GM19240 (cell line): ENCODE measurements around the gene OR51V1.
A peak's percentile ranks its signal among the peaks of the same experiment; 100 is the strongest.
"Not testable (repeated sequence)": the region's sequence is repeated elsewhere in the genome, so short reads cannot be mapped to it uniquely, and the experiment has no call there.

ENCODE experiments used
- DNase-seq: peaks from one replicate; pipeline ENCODE4 v3.0.0; 2011; ENCODE audit warnings: low spot score; ENCODE audit not compliant: insufficient read length

Gene OR51V1, protein sequence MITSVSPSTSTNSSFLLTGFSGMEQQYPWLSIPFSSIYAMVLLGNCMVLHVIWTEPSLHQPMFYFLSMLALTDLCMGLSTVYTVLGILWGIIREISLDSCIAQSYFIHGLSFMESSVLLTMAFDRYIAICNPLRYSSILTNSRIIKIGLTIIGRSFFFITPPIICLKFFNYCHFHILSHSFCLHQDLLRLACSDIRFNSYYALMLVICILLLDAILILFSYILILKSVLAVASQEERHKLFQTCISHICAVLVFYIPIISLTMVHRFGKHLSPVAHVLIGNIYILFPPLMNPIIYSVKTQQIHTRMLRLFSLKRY

DNA sequence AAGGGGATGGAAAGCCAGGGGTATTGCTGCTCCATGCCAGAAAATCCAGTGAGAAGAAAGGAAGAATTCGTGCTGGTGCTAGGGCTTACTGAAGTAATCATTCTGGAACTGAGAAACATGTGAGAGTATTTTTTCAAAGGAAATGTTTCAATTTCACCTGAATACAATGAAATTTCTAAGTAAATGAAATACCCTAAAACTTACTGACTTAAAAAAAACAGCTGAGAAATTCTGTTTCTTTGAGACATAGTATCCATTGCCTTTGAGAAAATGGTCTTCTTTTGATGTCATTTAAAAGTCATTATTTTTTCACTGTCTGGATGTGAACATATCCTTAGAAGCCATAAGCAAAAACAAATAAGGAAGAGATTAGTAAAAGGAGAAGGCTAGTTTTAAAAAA, at the start of gene OR51V1:
TSS of gene OR51V1 (minus strand) at position 101 of the 400 bp plus-strand sequence. CDS start at position 101, 0 bp downstream.
- no peak for DNase-seq

- DNase-seq = not testable (repeated sequence)
Observed at GRCh38 chr11:5249807-5250396, 49.4 kb upstream of the OR51V1 start, which contains the start of gene HBG1. Gene HBG1, minus strand, starts transcription at chr11:5249857. Its CDS starts 53 bp downstream, at chr11:5249804.

GRCh38 chr11:5248498-5248897, 48.0 kb upstream of the OR51V1 start:
- DNase-seq = not testable (repeated sequence)

- DNase-seq = no peak
Observed at GRCh38 chr11:5247472-5248192, 47.1 kb upstream of the OR51V1 start.

DNA sequence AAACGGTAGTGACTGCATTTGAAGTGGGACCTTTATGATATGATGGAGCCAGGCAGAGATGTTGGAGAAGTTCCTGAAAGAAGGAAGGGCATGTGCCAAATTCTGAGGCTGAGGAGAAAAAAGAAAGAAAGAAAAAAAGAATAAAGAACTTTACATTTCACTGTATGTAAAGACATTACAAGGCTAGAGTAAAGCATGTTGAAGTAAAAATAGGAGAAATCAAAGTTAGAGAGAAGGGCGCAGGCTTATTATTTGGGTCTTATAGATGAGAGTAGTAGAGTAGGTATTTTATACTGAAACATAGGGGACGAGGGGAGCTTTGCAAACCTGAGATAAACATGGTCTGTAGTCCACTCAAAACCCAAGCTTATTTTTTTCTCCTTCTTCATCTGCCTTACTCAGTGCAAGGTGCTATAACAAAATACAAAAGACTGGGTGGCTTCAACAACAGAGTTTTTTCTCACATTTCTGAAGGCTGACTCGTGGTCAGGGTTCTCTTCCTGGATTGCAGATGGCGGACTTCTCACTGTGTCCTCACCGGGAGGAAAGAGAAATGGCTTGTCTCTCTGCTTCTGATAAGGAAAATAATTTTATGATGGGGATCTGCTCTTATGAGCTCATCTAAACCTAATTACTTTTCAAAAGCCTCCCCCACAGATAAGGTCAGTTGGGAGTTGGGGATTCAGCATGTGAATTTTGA, 46.4 kb upstream of the OR51V1 start:
- no peak for DNase-seq

- DNase-seq = no peak
Observed at GRCh38 chr11:5245155-5245554, 44.7 kb upstream of the OR51V1 start.

- no peak for DNase-seq
Observed at GRCh38 chr11:5243816-5244180, 43.3 kb upstream of the OR51V1 start.

GRCh38 chr11:5242933-5243815, 42.7 kb upstream of the OR51V1 start:
- no peak for DNase-seq

DNA sequence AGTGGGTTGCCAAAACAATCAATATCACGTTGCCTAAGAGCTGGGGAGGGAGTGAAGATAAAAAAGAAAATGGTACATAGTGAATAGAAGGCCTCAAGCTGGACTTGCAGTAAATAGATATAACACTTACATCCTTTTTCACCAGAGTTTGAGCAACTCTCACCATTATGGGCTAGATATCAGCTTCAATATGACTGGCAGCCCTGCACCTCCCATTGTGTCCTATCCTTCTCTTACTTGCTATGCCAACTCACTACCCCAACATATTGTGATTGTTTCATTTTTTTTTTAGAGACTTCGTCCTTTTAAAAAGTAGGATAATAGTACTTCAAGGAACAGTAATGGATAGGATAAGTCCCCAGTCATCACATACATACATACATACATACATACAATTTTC, 41.7 kb upstream of the OR51V1 start:
- no peak for DNase-seq

- DNase-seq = no peak
Observed at GRCh38 chr11:5241458-5241857, 41.0 kb upstream of the OR51V1 start.

GRCh38 chr11:5240458-5240857, 40.0 kb upstream of the OR51V1 start:
- no peak for DNase-seq

DNA sequence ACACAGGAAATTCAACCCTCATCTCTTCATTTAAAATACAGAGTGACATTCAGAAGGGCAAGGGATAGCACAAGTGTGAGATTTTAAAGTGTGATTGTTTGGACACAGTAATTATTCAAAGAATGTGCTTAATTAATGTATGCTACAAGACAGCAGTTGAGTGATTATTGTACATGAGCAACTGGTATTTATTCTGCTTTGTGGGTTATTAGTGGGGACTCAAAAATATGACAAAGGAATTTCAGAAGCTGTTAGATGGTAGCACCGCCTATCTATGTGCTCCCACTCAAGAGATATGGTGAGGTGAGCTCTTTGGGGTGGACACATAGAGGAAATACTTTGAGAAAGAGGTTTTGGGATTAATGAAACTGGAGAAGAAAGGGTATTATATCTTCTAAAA, 39.6 kb upstream of the OR51V1 start:
- no peak for DNase-seq

DNA sequence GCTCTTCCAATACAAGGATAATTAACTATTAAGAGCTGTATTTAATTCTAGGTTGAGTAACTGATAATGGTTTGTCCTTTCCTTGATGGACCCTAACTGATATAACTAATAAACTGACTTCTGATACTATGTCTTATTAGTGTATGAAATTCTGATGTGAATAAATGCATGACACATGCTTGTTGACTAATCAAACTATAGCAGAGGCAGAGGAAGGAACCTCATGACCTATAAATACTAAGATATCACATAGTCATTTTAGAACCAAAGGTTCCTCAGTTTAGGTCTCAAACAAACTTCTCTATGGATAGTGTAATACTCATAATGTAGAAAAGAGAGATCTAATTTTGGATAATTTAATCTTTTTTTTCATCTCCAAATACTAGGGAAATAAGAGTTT, 38.6 kb upstream of the OR51V1 start:
- DNase-seq = no peak

DNA sequence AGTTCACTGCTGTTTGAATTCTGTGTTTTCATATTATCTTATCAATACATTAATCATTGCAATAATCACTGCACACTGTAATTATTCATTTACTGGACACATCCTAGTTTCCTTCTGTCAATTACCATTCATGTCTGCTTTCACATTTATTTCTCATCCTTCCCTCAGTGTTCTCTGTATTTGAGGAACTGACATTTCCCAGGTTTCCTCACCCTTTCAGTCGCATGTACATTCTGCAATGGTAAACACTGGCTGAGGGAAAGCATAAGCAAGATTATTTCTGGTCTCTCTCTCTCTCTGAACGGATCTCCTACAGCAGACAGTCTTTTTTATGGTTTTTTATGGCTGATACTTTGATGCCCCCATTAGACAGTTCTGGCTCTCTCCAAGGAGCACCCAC, 38.0 kb upstream of the OR51V1 start:
- no peak for DNase-seq

DNA sequence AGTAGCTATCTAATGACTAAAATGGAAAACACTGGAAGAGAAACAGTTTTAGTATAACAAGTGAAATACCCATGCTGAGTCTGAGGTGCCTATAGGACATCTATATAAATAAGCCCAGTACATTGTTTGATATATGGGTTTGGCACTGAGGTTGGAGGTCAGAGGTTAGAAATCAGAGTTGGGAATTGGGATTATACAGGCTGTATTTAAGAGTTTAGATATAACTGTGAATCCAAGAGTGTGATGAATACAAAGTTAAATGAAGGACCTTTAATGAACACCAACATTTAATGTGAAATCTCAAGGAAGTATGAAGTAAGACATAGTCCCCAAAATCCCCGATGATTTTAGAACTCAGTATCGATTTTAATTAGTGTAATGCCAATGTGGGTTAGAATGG, 36.9 kb upstream of the OR51V1 start:
- no peak for DNase-seq

DNA sequence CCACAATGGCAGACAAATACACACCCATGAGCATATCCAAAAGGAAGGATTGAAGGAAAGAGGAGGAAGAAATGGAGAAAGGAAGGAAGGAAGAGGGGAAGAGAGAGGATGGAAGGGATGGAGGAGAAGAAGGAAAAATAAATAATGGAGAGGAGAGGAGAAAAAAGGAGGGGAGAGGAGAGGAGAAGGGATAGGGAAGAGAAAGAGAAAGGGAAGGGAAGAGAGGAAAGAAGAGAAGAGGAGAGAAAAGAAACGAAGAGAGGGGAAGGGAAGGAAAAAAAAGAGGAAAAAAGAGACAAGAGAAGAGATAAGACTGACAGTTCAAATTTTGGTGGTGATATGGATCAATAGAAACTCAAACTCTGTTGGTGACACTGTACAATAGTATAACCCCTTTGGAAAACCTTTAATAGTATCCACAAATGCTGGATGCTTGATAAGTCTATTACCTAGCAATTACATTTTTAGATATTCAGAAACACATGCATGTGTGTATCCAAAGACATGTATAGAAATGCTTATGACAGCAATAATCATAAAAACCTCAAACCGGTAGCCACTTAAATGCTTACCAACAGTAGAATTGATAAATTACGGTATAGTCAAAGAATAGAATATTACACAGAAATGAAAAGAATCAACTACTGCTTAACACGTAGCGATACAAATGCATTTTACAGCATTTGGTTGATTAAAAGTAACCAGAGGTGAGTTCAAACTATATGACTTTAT, 35.0 kb upstream of the OR51V1 start:
- no peak for DNase-seq

- DNase-seq = peak; percentile 14
Observed at GRCh38 chr11:5234381-5234834, 33.9 kb upstream of the OR51V1 start, which contains the start of gene HBD. Gene HBD, minus strand, starts transcription at chr11:5234483. Its CDS starts 50 bp downstream, at chr11:5234433.

DNA sequence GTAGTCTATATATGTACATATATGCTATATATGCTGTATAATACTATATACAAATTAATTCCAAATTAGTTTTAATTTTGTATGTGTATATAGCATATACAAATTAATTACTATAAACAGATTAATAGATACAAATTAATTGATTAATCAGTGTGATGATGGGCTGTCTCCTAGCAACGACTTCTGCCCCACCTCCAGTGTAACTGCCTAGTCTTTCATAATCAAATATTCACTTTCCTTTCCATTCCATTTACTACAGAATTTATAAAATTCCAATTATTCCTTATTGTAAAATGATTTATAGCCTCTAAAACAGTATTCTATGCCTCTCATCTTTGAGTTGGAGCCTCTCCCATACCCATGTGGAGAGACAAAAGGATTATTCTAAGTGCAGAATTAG, 32.8 kb upstream of the OR51V1 start:
- DNase-seq = no peak

DNA sequence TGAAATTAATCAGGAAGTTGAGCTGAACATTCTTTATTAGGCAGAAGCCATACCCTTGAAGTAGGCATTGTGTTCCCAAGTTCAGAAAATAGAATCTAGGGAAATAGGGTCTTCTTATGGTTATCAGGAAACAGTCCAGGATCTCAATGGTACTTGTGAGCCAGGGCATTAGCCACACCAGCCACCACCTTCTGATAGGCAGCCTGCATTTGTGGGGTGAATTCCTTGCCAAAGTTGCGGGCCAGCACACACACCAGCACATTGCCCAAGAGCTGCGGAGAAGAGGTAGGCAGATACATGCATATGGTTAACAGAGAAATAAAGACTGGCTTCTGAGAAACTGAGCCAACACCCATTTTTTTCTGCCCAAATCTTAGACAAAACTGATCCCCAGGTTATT, 32.3 kb upstream of the OR51V1 start:
- no peak for DNase-seq

- no peak for DNase-seq
Observed at GRCh38 chr11:5232176-5232575, 31.7 kb upstream of the OR51V1 start.
